Testis (tissue), 2 donors: ENCODE data around the gene EMCN.

Experiments
- CTCF ChIP-seq, 3 experiments: fragments of 450-650 bp in 2 of 3; fragments of 200-600 bp in 1 of 3; sonication (generic) in 1 of 3; IDR thresholded peaks; one replicate each; pipeline ENCODE4 v1.5.1; 2016 to 2019; ENCODE audit warnings: antibody characterized with exemption in 3 of 3, mild to moderate bottlenecking in 2 of 3, moderate library complexity in 1 of 3
- POLR2A ChIP-seq: fragments of 450-650 bp; IDR thresholded peaks from one replicate; pipeline ENCODE4 v1.6.1; 2017; ENCODE audit warnings: antibody characterized with exemption, mild to moderate bottlenecking, moderate library complexity

- no peak for TF ChIP-seq CTCF (IDR thresholded peaks at IDR 0.05)
- no peak for TF ChIP-seq POLR2A
Observed at GRCh38 chr4:100489305-100489704, 28.5 kb downstream of the EMCN start.
